Liver (tissue), 3 donors: ENCODE results near the gene KLHL30.

ENCODE experiments used
- CTCF ChIP-seq: fragments of 150-350 bp; IDR thresholded peaks from 2 replicates; pipeline ENCODE4 v1.5.1; 2017; ENCODE audit warnings: improper control_type of control experiment, low read depth, low read length; ENCODE audit not compliant: missing input control
- FOXA1 ChIP-seq: IDR thresholded peaks from 2 replicates; pipeline ENCODE4 v1.6.1; 2016; ENCODE audit warnings: antibody characterized with exemption
- RAD21 ChIP-seq, 2 donors: IDR thresholded peaks; 2 replicates each; pipeline ENCODE4 v1.6.1; 2016; ENCODE audit warnings: antibody characterized with exemption in 2 of 2, mild to moderate bottlenecking in 2 of 2
- donor health status: healthy.
- donor health status: healthy.

DNA sequence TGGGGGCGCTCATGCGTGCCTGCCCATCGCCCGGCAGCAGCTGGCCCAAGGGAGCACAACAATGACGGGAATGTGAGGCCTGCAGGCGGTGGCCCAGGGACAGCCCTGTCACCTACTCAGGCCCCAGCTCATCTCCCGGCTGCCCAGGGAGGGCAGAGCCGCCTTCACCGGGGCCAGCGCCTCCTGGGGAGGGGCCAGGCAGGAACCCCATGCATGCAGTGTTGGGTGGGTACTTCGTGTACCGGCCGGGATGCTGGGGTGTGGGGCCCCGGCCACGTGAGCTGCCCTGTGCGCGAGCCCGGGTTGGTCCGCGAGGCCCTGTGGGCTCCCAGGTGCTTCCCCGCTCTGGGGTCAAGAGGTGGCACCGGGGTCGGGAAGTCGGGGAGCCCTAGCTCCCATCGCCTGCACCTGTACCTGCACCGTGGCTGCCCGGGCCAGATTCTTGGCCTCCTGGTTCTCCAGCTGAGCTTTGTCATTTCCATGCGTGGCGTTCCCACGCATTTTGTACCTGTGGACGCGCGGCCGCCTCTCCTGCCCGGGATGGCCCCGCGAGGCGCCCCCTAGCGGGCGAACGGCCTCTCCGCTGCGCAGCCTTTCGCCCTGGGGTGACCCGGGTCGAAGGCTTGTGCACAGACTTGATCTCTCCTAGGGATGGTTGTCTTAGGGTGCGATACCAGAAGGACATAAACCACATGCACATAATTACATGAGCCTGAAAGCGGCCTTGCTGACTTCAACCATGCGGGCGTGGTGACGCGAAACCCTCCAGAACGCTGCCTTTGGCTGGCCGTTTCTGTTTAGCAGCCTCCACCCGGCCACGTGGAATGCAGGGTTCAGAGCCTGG is 950 bp downstream of the KLHL30 start:
- TF ChIP-seq CTCF: no peak
- no peak for TF ChIP-seq FOXA1
- no peak for TF ChIP-seq RAD21 (IDR thresholded peaks at IDR 0.05)
